Natural killer cell (primary cell): ENCODE data around the gene ARHGEF16. TPM values are rescaled to one million over a fixed set of nuclear protein-coding genes. Genes with fewer than 3 reads are reported as not detected.

Experiments
- ATAC-seq, 3 donors: fragments of 150-1000 bp in 2 of 3; fragments of 200-7000 bp in 1 of 3; cut with Tn5 transposase; 1 replicate in 1 of 3; 2 replicates in 2 of 3; pipeline ENCODE4 v1.10.0; 2021; ENCODE audit warnings: mild to moderate bottlenecking in 2 of 3, moderate library complexity in 2 of 3
- DNase-seq, 2 donors: peaks; one replicate each; pipeline versions ENCODE4 v3.0.0 to v3.0.0-alpha.2; 2013 to 2021; ENCODE audit warnings: mixed read lengths in 1 of 2
- H3K27ac ChIP-seq: one replicate; pipeline ENCODE4 v1.5.1; 2013; ENCODE audit warnings: mild to moderate bottlenecking, low read length
- H3K27me3 ChIP-seq: one replicate; pipeline ENCODE4 v1.6.1; 2013; ENCODE audit warnings: low read length; ENCODE audit not compliant: control insufficient read depth, insufficient read depth
- H3K36me3 ChIP-seq: one replicate; pipeline ENCODE4 v1.6.1; 2013; ENCODE audit warnings: low read length; ENCODE audit not compliant: control insufficient read depth, insufficient read depth
- H3K4me1 ChIP-seq: one replicate; pipeline ENCODE4 v1.6.1; 2013; ENCODE audit warnings: low read length; ENCODE audit not compliant: control insufficient read depth, insufficient read depth
- H3K4me3 ChIP-seq: one replicate; pipeline ENCODE4 v1.5.1; 2013; ENCODE audit warnings: low read length
- H3K9me3 ChIP-seq: one replicate; pipeline ENCODE4 v1.6.1; 2013; ENCODE audit warnings: low read length; ENCODE audit not compliant: control insufficient read depth, insufficient read depth
- H3K27ac Mint-ChIP-seq, 2 donors: one replicate each; pipeline ENCODE4 v1.8.0; 2022; ENCODE audit warnings: mild to moderate bottlenecking in 2 of 2, mixed read lengths in 2 of 2, moderate library complexity in 1 of 2
- H3K27me3 Mint-ChIP-seq, 2 donors: one replicate each; pipeline ENCODE4 v1.8.0; 2022; ENCODE audit warnings: low read depth in 2 of 2, mixed read lengths in 2 of 2
- H3K36me3 Mint-ChIP-seq: one replicate; pipeline ENCODE4 v1.8.0; 2022; ENCODE audit warnings: mixed read lengths
- H3K4me1 Mint-ChIP-seq, 2 donors: one replicate each; pipeline ENCODE4 v1.8.0; 2022; ENCODE audit warnings: mixed read lengths in 2 of 2
- H3K4me3 Mint-ChIP-seq: one replicate; pipeline ENCODE4 v1.8.0; 2022; ENCODE audit warnings: mild to moderate bottlenecking, moderate library complexity, mixed read lengths
- H3K9me3 Mint-ChIP-seq, 2 donors: one replicate each; pipeline ENCODE4 v1.8.0; 2022; ENCODE audit warnings: mixed read lengths in 2 of 2
- CTCF ChIP-seq: fragments of 200-600 bp; IDR thresholded peaks from one replicate; pipeline ENCODE4 v1.8.0; 2022; ENCODE audit warnings: antibody characterized with exemption
- WGBS: methylation state at CpG from one replicate; pipeline ENCODE4 v1.1.7; 2013; ENCODE audit warnings: missing lambda C conversion rate; ENCODE audit not compliant: insufficient coverage; 5-methylcytosine and 5-hydroxymethylcytosine counted together
- intact Hi-C: fragments of 100-400 bp; cut with micrococcal nuclease; formaldehyde crosslinking; loops from one replicate; pipeline ENCODE4 v1.14.2; 2022
- total RNA-seq, 4 donors: library from RNA; stranded (reverse); fragments of 120-200 nt in 1 of 4; gene quantifications; one replicate each; pipeline versions ENCODE4 v1.2.3 to v1.2.4, GENCODE V29; 2013 to 2022

The ARHGEF16 gene
- total RNA-seq, 3 donors from 2014 or later (not counting 1 experiment from before 2014, with no cell fraction given) = not detected

DNA sequence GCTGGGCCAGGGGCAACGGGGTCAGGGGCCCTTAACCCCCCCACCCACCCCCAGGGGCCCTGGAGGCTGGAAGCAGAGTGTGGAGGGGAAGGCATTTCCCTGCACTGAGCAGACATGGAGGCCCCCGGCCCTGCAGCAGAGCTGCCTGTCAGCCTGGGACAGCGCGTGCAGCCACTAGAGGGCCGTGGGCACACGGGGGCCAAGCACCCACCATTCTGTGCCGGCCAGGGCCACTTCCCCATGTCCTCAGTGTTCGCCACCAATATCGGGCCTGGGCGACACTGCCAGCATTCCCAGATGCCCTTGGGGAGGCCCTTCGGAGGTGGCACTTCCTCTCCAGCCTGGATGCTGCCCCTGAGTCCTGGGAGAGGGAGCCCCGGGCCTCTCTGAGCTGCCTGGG lies 23.2 kb upstream of the ARHGEF16 start:
- no peaks in the 10 kb centered on the region for H3K9me3 ChIP-seq
- no peak overlapping the region for H3K27ac Mint-ChIP-seq
- intact Hi-C loops = no loop called here
- H3K4me3 Mint-ChIP-seq = no peak overlapping the region
- no peak for ATAC-seq
- no peaks in the 10 kb centered on the region for H3K27me3 ChIP-seq
- H3K27ac ChIP-seq = no peak overlapping the region
- H3K36me3 ChIP-seq = no peaks in the 10 kb centered on the region
- no peaks in the 10 kb centered on the region for H3K9me3 Mint-ChIP-seq
- H3K4me1 Mint-ChIP-seq = no peaks in the 10 kb centered on the region
- 85% methylated on average over 11 of the region's 12 CpGs for WGBS
- H3K27me3 Mint-ChIP-seq = no peaks in the 10 kb centered on the region
- no peak for DNase-seq
- no peaks in the 10 kb centered on the region for H3K36me3 Mint-ChIP-seq
- no peak for TF ChIP-seq CTCF
- H3K4me1 ChIP-seq = no peaks in the 10 kb centered on the region
- H3K4me3 ChIP-seq = no peak overlapping the region

GRCh38 chr1:3431686-3432085 lies 22.8 kb upstream of the ARHGEF16 start:
- intact Hi-C loops = no loop called here

DNA sequence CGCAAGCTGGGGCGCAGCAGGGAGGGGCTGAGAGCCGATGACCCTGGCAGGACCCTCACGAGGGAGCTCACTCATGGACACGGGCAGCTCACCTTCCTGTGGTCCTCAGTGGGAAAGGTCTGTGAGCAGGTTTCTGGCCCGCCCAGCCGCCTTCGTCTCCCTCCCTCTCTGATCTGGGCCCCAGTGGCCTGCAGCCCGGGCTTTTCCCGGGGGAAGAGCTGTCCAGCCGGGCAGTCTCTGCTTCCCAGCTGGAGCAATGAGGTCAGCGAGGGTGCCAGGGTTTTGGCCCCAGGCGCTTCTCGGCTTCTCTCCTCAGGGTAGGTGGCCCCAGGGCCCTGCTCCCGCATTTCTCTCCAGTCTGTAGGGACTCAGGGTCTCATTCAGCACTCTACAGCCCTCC lies 22.2 kb upstream of the ARHGEF16 start:
- ATAC-seq (no peak), DNase-seq (no peak)
- Mint-ChIP-seq H3K4me1 (no peaks in the 10 kb centered on the region), H3K36me3 (no peaks in the 10 kb centered on the region), H3K27ac (no peak overlapping the region), H3K4me3 (no peak overlapping the region), H3K27me3 (no peaks in the 10 kb centered on the region), H3K9me3 (no peaks in the 10 kb centered on the region)
- H3K27ac ChIP-seq = no peak overlapping the region
- no peak for TF ChIP-seq CTCF
- H3K4me1 ChIP-seq = no peaks in the 10 kb centered on the region
- H3K9me3 ChIP-seq = no peaks in the 10 kb centered on the region
- H3K4me3 ChIP-seq = no peak overlapping the region
- no peaks in the 10 kb centered on the region for H3K36me3 ChIP-seq
- intact Hi-C loops = no loop called here
- no peaks in the 10 kb centered on the region for H3K27me3 ChIP-seq
- 81% methylated on average over 15 of the region's 15 CpGs for WGBS

More at GRCh38 chr1:3431686-3432085, 22.8 kb upstream of the ARHGEF16 start:
- no peaks in the 10 kb centered on the region for H3K9me3 ChIP-seq
- DNase-seq (no peak), ATAC-seq (no peak)
- WGBS = 93% methylated on average over 17 of the region's 17 CpGs
- no peak for TF ChIP-seq CTCF
- no peak overlapping the region for H3K27ac ChIP-seq
- H3K4me1 ChIP-seq = no peaks in the 10 kb centered on the region
- no peaks in the 10 kb centered on the region for H3K4me1 Mint-ChIP-seq
- H3K27ac Mint-ChIP-seq = no peak overlapping the region
- no peaks in the 10 kb centered on the region for H3K36me3 ChIP-seq
- H3K27me3 ChIP-seq = no peaks in the 10 kb centered on the region
- H3K4me3 Mint-ChIP-seq = no peak overlapping the region
- no peaks in the 10 kb centered on the region for H3K27me3 Mint-ChIP-seq
- H3K9me3 Mint-ChIP-seq = no peaks in the 10 kb centered on the region
- no peaks in the 10 kb centered on the region for H3K36me3 Mint-ChIP-seq
- H3K4me3 ChIP-seq = no peak overlapping the region

- ATAC-seq = no peak
- Mint-ChIP-seq H3K4me1 (no peaks in the 10 kb centered on the region), H3K27ac (no peak overlapping the region), H3K4me3 (no peak overlapping the region), H3K9me3 (no peaks in the 10 kb centered on the region), H3K36me3 (no peaks in the 10 kb centered on the region), H3K27me3 (no peaks in the 10 kb centered on the region)
- H3K4me3 ChIP-seq = no peak overlapping the region
- H3K9me3 ChIP-seq = no peaks in the 10 kb centered on the region
- intact Hi-C loops = no loop called here
- H3K36me3 ChIP-seq = no peaks in the 10 kb centered on the region
- no peak for DNase-seq
- WGBS = 88% methylated on average over 14 of the region's 14 CpGs
- H3K27me3 ChIP-seq = no peaks in the 10 kb centered on the region
- no peak overlapping the region for H3K27ac ChIP-seq
- H3K4me1 ChIP-seq = no peaks in the 10 kb centered on the region
- no peak for TF ChIP-seq CTCF
These were observed 21.4 kb upstream of the ARHGEF16 start for GRCh38 chr1:3433076-3433475.
